GM21526 (cell line): ENCODE results near the gene GIMAP8.
"Not testable (repeated sequence)": the region's sequence is repeated elsewhere in the genome, so short reads cannot be mapped to it uniquely, and the experiment has no call there.

Source experiments
- ATAC-seq: cut with Tn5 transposase; IDR thresholded peaks from one replicate; pipeline ENCODE4 v1.9.1; 2021; ENCODE audit warnings: moderate library complexity; ENCODE audit not compliant: unreplicated experiment, low FRiP score

GIMAP8 gene

GRCh38 chr7:150461520-150461919 lies 11.1 kb downstream of the GIMAP8 start:
- no peak for ATAC-seq

DNA sequence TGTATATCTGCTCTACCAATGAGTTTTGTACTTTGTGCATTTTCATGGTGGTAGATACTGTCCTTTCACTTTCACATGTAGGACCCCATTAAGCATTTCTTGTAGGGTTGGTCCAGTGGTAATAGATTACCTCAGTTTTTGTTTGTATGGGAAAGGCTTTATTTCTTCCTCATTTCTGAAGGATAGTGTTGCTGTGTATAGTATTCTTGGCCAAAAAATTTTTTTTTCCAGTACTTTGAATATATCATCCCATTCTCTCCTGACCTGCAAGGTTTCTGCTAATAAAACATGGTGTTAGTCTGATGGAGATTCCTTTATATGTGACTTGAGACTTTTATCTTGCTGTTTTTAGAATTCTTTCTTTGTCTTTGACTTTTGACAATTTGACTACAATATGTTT lies 12.0 kb downstream of the GIMAP8 start:
- no peak for ATAC-seq

GRCh38 chr7:150463461-150463860 lies 13.0 kb downstream of the GIMAP8 start:
- no peak for ATAC-seq

GRCh38 chr7:150464962-150465361 lies 14.5 kb downstream of the GIMAP8 start:
- ATAC-seq: no peak

GRCh38 chr7:150465414-150465813 lies 15.0 kb downstream of the GIMAP8 start:
- ATAC-seq: no peak

DNA sequence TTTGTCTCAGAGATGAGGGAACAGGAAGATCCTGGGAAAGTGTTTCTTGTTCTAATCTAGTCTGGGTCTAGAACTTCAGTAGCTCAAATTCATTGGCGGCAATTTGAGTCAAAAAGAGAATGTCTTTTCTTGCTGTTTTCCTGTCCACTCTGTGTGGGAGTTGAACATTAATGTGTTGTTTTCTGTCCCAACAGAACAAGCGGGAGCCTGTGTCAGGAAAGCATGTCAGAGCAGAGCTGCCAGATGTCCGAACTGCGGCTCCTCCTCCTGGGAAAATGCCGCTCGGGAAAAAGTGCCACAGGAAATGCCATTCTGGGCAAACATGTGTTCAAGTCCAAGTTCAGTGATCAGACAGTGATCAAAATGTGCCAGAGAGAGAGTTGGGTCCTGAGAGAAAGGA lies 16.0 kb downstream of the GIMAP8 start:
- ATAC-seq: no peak

DNA sequence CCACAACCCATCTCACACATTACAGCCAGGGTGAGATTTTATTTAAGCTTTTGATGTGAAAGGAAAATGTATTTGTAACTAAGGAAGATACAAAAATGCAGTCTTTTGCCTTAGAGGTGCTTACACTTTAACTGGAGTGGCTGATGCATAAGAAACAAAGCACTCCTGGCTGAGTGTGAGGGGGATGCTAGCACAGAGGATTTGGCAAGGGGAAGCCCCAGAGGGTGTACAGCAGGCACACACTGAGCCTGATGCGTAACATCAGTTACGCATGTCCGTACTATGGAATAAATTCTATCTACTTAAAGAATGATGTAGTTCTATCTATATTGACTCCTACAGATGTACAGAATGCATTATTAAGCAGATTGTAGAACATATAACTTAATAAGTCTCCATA lies 17.8 kb downstream of the GIMAP8 start:
- ATAC-seq: no peak

GRCh38 chr7:150471886-150472285 lies 21.5 kb downstream of the GIMAP8 start:
- ATAC-seq: no peak

DNA sequence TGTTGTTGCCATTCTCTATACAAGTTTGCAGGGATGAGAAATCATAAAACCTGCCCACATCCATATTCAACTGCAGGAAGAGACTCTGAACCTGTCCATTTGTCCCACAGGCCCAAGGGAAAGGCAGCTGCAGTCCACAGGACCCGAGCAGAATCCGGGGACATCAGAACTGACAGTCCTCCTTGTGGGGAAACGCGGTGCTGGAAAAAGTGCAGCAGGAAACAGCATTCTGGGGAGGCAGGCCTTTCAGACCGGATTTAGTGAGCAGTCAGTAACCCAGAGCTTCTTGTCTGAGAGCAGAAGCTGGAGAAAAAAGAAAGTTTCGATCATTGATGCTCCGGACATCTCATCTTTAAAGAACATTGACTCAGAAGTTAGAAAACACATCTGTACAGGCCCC lies 23.5 kb downstream of the GIMAP8 start:
- no peak for ATAC-seq

DNA sequence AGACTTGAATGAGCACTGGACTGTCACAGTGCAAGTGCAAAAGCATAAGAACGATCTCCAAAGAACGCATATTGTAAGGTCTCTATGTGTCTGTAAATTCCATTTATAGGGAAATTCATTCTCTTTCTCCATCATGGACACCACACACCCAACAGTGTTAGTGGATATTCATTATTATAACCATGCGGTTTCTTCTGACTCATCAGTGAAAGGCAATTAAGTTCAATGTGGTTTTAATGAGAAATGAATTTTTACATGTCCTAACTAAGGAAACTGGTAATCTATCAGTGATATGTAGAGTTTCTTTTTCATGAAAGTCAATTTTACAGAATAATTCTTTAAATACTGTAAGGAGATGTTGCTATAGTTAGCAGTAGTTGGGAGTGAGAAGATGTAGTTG lies 25.9 kb downstream of the GIMAP8 start:
- ATAC-seq: no peak

- ATAC-seq: no peak
Measured at GRCh38 chr7:150476819-150477631, 26.6 kb downstream of the GIMAP8 start.

DNA sequence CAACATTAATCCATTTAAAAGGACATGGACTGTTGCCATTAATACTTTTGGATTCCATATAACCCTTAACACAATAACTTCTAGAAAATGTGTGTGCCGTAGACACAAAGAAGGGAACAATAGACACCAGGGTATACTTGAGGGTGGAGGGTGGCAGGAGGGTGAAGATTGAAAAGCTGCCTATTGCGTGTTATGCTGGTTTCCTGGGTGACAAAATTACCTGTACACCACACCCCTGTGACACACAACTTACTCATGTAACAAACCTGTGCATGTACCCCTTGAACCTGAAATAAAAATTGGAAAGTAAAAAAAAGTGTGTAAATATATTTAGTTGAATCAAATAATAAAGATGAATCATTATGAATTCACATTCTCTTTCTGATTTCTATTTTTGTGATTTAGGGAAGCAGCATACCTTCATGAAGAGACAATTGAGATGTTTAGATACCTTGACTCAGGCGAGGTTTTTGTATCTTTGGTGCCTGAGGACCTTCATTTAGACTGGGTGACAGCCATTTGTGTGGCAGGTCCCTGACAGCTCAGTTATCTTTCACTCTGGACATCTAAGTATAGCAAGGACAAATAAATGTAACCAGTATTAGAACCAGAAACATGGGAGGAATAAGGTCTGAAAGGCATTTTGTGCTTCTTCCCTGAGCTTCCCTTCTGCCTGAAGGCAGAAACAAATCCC lies 28.7 kb downstream of the GIMAP8 start:
- no peak for ATAC-seq

GRCh38 chr7:150481186-150481920 lies 30.9 kb downstream of the GIMAP8 start:
- no peak for ATAC-seq

DNA sequence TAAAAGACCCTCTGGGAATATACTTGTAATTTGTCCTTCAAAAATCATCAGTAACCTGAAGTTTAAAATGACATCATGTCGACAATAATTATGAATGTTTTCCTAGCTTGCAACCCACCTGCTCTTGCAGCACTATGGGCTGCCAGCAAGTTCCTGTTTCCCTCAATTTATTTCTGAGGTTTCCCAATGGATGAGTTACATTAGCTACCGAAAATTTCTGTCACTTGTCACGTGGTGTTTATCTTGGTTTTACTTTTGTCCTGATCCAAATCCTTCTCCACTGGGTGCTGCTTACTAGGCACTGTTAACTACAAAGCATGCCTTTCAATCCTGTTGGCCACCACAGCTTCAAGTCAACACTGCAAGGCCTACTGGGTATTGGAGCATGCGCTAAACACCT lies 31.5 kb downstream of the GIMAP8 start:
- ATAC-seq: no peak

GRCh38 chr7:150483514-150483913 lies 33.1 kb downstream of the GIMAP8 start:
- ATAC-seq: not testable (repeated sequence)

DNA sequence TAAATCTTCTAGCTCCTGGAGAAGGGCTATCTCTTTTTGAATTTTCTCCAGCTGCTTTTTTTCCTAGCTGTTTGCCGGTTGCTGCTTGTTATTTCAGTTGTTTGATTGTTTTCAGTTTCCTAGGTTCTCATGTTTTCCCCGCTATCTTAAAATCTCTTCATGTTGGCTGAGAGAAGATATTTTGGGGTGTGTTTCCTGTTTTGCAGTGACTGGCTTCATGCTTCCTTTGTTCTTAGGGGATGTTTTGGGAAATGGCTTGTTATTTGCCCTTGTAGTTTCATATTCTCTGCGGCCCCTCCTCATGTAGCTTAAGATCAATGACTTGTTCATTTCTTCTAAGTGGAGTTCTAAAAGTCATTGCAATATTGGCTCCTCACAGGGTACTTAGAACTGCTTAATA lies 33.6 kb downstream of the GIMAP8 start:
- not testable (repeated sequence) for ATAC-seq

GRCh38 chr7:150487625-150488024 lies 37.2 kb downstream of the GIMAP8 start:
- ATAC-seq: no peak

- no peak for ATAC-seq
Measured at GRCh38 chr7:150489782-150490181, 39.4 kb downstream of the GIMAP8 start.

DNA sequence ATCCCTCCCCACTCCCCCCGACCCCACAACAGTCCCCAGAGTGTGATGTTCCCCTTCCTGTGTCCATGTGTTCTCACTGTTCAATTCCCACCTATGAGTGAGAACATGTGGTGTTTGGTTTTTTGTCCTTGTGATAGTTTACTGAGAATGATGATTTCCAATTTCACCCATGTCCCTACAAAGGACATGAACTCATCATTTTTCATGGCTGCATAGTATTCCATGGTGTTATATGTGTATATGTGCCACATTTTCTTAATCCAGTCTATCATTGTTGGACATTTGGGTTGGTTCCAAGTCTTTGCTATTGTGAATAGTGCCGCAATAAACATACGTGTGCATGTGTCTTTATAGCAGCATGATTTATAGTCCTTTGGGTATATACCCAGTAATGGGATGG lies 43.0 kb downstream of the GIMAP8 start:
- not testable (repeated sequence) for ATAC-seq

DNA sequence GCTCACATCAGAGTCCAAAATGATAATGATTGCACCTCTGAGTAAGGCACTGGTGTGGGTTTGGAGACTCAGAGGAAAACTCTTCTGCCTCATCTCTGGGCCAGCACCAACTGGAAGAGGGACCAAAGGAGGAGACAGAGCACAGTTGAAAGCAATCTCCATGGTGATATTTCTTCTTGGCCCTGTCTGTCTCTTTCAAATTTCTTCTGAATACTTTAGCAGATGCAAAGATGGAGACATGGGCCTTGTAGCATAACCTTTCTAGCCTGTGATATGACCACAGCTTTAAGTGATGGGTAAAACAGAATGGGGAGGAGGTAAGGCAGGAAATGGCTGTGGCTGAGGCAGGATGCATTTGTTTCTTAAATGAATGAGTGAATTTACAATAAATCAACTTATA lies 52.1 kb downstream of the GIMAP8 start:
- ATAC-seq: no peak

- no peak for ATAC-seq
Measured at GRCh38 chr7:150503155-150503554, 52.7 kb downstream of the GIMAP8 start.
